ENCODE measurements around the gene RNU6-1.
A peak's percentile ranks its signal among the peaks of the same experiment; 100 is the strongest.

Gene RNU6-1

DNA sequence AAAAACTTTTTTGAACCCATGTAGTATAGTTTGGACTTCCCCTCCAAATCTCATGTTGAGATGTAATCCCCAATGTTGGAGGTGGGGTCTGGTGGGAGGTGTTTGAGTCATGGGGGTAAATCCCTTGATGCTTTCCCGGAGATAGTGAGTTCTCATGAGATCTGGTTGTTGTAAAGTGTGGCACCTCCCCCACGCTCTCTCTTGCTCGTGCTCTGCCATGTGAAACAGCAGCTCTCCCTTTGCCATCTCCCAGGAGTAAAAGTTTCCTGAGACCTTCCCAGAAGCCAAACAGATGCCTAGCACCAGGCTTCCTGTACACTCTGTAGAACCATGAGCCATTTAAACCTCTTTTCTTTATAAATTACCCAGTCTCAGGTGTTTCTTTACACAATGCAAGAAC, 16.0 kb upstream of the RNU6-1 start:
- no peak for DNase-seq

DNA sequence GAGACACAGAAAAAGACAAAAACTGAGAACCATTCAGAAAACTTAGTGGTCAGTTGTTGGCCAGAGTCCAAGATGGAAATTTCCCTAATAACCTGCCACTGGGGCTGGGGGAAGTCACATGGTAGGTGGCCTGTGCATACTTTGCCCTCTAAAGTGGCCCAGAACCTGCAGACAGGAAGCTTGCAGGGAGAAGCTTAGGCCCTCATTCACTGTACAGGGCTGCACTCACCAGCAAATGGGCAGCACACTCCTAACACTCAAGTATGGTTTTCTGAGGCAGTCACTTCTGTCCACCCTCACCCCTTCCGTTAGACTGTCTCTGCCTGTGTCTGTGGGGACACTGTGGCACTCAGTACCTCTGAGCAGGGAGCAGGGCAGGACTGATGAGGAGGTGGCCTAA, 14.5 kb upstream of the RNU6-1 start:
- no peak for DNase-seq

DNA sequence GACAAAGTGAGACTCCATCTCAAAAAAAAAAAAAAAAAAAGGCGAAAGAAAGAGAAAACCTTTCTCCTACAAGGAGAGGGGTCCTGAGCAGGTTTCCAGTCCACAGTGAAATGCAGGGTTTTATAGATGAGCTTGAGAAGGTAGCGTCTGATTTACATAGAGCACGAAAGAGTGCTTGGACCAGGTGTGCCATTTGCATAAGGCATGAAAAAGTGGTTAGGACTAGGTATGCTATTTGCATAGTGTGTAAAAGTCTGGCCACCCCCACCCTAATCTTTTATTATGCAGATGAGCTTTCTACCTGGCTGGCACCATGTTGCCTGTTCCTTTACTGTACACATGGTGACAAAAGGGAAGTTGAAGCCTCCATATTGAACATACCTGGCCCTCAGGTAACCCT, 13.6 kb upstream of the RNU6-1 start:
- no peak for DNase-seq

DNA sequence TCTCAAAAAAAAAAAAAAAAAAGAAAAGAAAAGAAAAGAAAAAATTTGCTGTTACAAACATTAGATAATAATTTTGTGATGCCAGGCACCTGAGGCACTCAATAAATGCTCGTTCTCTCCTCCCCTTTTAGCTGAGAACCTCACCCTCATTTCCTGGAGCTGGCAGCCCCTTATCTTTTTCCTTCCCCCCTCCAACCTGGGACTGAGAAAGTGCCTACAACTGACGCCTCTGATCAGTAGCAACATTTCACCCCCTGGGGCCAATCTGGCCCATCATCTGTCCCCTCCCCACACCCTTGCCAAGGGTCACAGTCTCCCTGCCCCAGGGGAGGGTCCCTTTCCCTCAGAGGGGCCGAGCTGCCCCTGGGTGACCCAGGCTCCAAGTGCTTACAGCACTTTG, 12.6 kb upstream of the RNU6-1 start:
- no peak for DNase-seq

DNA sequence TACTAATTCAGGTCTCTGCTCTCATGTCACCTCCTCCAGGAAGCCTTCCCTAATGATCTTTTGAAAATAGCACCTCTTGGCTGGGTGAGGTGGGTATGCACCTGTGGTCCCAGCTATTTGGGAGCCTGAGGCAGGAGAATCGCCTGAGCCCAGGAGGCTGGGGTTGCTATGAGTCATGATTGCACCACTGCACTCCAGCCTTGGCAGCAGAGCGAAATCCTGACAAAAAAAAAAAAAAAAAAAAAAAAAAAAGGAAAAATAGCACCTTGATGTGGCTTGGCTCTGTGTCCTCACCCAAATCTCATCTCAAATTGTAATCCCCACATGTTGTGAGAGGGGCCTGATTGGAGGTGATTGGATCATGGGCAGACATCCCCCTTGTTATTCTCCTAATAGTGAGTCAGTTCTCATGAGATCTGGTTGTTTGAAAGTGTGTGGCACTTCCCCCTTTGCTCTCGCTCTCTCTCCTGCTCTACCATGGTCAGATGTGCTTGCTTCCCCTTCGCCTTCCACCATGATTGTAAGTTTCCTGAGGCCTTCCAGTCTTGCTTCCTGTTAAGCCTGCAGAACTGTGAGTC, 11.2 kb upstream of the RNU6-1 start:
- DNase-seq: no peak

DNA sequence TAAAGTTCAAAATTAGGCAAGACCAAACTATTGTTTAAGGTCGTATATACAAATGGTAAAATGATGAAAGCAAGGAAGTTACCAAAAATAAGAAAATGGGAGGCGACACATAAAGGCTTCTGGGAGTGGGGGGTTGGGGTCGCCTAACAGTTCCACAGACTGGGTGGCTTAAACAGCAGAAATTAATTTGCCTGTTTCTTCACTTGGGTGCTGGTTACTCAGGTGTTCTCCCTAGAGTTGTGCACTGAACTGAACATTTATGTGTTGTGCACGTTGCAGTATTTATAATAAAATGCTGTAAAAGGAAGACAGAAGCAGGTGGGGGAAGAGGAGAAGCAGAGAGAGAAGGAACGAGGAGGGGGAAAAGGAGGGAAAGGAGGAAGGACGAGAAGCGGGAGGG, 10.5 kb upstream of the RNU6-1 start:
- DNase-seq: no peak

DNA sequence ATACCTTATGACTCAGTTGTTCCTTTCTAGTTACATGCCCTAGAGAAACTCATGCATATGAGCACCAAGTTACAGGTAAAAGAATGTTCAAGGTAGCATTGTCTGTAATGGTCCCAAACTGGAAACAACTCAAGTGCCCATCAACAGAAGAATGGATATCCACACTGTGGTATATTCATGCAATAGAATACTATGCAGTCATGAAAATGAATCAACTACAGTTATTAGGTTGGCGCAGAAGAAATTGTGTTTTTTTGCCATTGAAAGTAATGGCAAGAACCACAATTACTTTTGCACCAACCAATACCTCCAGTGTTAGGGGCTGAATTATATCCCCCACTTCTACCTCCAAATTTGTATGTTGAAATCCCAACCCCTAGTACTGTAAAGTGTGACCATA, 9.7 kb upstream of the RNU6-1 start:
- no peak for DNase-seq

DNA sequence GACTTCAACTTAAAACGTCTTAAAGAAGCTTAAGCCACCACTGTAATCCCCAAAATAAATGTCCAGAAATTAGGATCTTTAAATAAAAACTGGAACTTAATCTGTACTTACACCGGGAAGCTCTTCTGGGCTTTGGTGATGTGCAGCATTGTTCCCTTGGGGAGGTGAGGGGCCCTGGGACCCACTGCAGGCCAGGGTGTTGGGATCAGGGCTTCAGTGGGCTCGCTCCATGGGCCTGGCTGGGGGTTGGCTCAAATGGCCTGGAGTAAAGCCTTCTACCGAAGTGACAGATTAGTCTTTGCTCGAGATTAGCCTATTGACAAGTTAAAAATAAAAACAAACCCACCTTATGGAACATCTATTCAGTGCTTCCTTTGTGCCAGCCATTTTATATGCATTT, 6.1 kb upstream of the RNU6-1 start:
- no peak for DNase-seq

DNA sequence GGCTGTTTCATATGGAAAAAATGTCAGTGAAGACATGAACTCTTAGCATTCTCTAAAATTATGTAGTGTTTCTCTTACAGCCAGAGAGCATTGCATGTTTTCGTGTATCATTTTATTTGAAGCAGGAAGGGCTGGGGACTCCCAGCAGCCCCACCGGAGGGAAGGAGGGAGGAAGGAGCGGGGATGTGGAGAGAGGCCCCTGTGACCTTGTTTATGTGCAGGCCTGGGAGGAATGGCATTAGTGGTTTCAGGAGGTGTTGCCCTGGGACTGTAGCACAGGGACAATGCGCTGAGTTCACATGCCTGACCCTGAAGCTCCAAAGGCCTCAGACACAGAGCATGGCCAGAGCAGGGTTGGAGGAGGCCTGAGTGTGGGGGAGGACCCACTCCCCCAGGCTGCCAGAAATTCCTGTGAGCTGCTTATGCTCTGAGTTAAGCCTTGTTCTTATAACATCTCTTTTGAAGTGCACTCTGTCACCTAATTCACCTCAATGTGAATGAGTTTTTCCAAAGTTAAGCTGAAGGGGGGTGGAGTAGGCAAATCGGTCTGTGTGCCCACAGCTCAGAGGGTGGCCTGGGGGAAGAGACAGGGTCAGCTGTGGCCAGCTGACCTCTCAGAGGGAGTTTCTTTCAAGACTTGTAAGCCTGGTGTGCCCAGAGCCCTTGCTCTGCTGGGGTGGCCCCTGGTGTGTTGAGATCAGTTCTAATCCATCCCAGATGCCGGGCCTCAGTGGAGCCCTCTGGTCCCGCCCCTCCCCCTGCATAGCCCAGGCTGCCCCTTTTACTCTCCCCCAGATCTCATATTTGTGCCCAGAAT, 3.9 kb upstream of the RNU6-1 start:
- no peak for DNase-seq

DNA sequence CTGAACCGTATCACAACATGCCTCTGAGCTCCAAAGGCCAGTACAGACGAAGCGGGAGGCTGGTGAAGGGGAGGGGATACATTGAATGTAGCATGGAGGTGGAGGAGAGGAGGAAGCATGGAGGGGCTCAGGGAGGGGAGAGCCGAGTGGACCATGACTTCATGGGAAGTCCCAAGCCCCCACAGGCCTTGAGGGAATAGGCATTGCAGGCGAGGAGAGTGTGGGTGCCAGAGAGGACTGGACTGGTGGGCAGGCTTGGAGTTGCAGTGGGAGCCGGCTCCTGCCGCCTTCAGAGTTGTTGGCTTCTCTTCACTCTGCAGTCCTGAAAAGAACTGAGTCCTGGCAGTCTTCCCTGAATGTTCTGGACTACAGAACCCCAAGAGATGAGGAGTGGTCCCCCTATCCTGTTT, 3.3 kb upstream of the RNU6-1 start:
- DNase-seq: no peak

DNA sequence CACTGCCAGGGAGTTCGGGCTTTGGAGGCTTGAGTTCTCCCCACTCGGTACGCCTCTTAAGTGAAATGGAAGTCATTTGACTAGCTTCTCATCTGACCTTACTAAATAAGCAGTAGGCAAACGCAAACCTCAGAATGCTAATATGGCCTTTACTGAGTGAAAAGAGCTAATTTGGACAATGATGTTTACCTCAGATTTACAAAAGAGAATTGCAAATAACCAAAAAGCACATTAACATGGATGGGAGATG, 1.6 kb upstream of the RNU6-1 start:
- no peak for DNase-seq

DNA sequence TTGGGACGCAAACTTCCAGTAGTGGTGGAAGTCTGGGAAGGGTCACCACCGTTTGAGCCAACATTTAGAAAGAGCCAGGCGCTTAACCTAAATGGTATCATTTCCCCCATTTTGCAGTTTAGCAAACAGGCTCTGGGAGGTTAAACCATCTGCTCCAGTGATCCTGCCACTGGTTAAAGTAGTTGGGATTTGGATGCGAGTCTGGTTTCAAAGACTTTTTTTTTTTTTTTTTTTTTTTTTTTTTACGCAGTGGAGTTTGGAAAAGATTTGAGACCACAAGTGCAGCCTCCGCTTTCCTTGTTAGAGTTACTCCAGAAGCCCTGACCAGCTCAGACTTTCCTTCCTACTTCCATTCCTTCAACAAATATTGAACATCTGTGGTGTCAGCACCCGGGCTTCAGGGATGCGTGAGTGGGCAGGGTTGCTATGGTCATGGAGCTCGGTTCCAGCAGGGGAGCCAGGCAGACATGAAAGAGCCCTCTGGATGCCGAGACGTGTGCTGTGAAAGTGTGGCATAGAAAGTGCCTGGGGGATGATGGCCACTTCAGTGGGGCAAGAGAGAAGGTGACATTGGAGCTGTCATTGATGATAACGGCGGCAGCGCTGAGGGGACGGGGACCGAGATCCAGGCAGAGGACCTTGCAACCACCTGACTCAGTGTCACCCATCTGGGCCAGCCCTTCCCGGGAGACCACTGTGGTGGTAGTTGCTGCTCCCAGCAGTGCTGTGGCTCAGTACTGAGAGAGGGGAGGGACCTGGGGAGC, 1.1 kb upstream of the RNU6-1 start:
- DNase-seq: peak; percentile 17

DNA sequence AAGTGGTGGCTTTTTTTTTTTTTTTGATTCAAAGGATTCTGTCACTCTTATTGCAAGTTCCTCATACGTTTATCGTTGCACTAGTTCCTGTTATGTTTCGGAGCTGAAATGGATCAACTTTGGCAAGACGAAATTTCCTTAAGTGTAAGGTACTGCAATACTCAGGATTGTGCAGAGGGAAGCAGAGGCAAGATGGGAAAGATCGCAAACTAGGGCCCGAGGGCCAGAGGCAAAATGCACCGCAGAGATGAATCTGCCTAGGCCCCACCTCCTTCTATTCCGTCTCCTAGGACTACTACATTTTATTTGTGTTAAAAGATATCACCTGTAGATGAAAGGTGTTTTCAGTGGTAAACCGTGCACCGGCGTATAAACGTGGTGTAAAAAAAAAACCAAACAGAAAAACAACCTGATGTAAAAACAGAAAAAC, 331 bp downstream of the RNU6-1 start:
- DNase-seq: peak; percentile 48

DNA sequence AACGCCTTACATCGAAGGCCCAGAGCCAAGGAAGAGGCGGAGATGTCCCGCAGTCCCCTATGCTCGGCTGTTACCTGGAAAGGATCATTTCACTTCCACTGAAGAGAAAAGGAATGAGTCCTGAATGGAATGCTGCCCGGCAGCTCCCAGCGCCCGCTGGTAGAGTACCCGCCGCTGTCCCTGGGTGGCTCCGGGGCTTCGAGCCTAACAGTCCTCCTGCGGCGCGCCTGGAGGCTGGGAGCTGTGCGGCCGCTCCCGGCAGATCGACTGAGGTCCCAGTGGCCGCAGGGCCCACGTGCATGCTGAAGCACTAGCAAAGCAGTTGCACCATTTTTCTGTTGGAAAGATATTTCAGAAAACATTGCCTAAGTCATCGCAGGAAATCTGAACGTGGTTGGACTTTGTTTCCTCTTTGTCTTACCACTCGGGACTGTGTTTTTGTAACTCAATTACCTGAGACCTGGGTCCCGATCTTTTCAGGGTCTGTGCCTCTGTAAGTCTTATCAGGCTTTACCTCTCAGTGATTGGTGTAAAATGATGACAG, 984 bp downstream of the RNU6-1 start:
- peak; percentile 12 for DNase-seq

DNA sequence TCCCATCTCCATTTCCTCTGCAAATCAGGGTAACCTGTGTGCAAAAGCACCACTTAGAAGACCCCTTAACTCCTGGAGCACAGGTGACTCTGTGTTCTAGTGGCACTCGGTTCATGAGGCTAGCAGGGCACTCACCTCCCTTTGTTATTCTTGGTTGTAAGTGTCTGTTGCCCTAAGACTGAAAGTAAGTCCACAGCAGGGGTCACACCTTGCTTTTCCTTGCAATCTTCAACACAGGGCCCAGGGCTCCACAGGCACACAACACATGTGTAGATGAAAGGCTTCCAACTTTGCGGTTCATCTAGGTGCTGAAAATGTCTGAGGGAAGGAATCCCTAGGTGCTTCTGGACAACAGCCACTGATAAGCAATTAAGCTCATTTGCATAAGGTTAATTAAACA, 2.9 kb downstream of the RNU6-1 start:
- DNase-seq: no peak

DNA sequence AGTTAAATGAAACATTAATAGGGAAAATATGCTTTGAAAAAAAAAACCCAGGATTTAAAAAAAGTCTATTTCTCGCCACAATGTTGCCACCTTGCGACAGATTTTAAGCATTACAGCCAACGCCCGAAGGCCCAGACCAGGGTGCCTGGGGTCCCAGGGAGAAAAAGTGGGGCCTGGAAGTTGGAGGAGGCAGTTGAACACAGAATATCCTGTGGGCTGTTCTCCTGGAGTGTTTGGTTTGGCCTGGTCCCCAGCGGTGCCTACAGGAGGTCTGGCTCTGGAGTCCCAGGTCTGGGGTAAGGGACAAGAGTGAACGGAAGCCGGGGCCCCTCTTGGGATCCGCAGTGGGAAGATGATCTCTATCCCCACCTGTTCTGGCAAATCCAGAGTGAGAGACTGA, 3.4 kb downstream of the RNU6-1 start:
- DNase-seq: peak; percentile 68

DNA sequence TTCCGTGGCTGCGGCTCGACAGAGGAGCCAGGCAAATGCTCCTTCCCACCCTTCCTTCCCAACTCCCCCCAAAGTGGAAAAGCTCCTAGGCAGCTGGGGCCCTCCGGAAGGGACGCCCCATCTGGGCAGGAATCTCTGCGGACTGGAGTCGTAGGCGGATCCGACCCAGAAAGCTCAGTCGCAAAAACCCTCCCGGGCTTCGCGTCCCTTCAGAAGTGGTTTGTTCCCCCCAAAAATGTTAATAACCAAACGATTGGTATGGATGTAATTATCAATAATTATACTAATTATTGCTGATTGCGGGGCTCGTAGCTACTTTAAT, 3.8 kb downstream of the RNU6-1 start:
- no peak for DNase-seq

DNA sequence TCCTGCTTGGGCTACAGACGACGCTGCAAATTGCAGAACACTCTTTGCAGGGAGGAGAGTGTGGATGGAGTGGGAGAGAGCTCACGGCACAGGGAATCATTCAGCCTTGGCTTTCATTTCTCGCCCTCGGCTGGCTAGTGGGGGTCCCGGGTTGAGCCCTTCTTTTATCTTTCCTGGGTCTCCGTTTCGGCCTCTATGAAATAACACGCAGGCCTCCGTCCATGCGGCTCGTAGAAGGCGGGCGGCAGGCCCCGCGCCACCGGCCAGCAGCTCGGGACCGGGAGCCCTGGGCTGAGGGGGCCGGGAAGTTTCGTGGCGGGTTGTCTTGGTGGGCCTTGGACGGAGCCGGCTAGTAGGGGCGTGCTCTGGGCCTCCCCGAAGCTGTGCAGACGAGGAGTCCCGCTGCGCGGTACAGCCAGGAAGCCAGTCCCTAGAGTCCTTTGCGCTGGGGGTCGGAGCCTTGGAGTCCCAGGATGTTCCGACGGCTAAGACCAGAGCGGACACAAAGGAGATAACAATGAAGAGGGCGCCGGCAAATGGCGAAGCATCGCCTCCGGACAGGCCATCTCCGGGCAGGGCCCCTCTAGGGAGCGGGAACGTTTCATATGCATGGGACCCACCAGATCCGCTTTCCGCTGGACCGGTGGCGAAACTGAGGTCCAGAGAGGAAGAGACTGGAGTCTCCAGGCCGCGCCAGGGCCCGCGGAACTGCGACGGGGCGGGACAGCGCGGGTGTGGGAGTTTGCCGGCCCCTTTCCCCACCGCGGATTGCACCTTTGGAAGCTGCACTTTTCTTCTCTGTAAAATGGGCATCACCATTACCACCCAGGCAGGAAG, 4.3 kb downstream of the RNU6-1 start:
- DNase-seq: peak; percentile 37

DNA sequence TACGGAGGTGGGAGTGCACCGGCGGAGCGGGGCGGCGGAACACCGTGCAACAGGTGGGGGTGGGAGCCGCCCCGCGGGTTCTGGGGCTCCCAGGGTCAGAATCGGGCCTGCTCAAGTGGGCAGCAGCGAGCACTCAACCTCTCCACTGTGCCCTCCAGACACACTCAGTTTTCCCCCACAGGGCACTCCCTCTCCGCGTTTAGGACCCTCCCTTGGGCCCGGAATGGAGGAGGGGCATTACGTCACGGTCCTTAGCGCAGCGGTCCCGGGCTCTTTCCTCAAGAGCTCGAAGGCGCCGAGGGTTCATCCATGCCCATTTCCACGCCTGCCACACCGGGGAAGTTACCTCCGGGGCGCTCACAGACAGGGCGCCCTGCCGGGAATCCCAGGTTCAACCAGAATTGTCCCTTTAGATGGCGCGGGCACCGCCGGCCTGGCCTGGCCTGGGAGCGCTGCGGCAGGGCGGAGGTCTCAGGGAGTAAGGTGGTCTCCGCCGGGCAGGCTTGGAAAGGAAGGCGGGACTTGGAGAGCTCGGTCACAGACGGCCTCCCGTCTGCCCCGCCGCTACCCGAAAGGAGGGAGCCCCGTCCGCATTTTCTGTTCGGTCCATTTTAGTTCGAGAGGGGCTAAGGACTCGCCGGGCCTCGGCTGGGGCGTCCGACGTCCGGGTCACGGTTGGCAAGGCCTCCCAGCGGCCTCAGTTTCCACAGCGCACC, 5.1 kb downstream of the RNU6-1 start:
- DNase-seq: peak; percentile 38

DNA sequence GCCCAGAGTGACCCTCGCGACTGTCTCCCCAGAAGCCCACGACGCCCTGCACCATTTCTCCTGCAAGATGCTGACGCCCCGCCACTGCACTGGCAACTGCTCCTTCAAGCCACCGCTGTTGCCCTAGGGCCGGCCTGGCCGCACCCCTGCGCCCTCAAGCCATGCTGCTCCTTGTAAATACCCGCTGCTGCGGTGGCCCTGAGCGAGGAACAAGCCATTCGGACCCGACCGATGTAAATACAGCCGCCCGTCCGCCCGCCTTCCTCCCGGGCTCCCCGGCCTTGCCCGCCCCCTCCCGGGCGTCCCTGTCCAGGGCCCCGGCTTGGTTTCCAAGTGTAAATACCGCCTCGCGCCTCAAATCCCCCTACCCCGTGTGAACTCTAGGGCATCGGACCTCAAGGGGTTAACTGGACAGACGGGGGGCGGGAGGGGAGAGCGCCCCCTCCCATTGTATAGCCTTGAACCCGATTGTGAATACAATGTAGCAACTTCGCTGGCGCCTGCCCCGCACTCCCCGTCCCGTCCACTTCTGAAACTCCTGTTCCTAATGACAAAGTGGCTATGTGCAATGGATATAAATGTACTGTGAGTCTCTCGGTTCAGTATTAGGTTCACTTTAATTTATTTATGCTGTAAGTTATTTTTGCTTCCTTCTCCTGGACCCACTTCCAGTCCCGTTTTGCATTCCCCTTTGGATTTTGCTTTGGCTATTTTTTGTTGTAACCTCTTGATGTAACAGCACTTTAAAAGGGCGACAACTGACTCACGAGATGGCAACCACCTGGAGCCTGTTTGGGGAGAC, 5.9 kb downstream of the RNU6-1 start:
- peak; percentile 55 for DNase-seq

DNA sequence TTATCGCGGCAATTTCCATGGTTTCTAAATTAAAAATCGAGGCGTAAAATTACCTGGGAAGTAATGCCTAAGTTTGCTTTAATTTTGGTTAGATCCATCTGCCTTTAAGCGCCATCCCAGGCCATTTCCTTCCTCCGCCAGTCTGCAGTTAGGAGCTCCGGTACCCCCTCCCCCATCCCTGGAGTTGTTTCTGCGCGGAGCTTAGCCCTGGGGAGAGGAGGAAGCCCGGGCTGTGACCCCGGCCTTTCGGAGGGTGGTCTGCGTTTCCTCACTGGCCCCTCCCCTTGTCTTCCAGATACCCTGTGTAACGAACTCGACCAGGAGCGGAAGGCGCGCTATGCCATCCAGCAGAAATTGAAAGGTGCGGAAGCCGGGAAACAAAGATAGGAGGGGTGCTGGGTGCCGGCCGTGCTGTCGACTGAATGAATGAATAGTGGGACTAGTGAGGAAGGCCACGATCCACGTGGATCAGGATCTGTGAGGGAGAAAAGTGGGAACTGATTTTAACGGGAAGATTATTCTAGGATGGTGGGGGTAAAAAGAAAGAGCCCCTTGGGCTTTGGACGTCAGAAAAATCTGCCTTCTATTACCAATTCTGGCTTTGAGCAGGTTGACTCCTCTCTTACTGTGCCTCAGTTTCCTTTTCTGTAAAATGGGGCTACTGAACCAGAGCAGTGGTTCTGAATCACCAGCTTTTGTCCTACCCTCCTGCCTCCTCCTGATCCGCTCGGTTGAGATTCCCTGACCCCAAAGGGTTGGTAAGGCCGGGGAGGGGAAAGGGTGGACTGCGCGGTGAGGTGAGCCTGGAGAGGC, 6.7 kb downstream of the RNU6-1 start:
- DNase-seq: no peak
